ENCODE results near the gene CD247.

CD247 gene

DNA sequence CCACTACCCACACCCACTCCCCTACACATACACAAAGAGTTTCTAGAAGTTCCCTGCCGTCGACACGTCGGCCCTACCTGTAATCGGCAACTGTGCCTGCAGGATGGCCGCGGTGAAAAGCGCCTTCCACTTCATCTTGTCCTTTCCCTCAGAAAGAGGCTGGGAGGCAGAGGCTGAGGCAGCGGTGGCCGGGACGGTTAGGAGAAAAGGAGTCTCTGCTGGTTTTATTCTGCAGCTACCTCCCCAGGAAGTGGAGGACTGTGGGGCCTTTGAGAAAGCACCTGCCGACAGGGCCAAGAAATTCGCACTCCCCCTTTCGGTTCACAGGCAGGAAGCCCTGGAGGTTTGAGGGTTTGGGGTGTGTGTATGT, at the start of gene CD247:
TSS of gene CD247 (minus strand) at position 199 of the 370 bp plus-strand sequence. CDS start at position 135, 64 bp downstream.
- no peak for ATAC-seq

GRCh38 chr1:167567663-167568062, 49.3 kb upstream of the CD247 start:
- TF ChIP-seq BACH2 (CRISPR knock-in tag; IDR thresholded peaks at IDR 0.05; ENCODE audit: borderline replicate concordance) (no peak), TOX (CRISPR knock-in tag; IDR thresholded peaks at IDR 0.05; ENCODE audit: borderline replicate concordance) (no peak), SNAI2 (CRISPR knock-in tag; IDR thresholded peaks at IDR 0.05) (no peak), ISL1 (CRISPR knock-in tag; IDR thresholded peaks at IDR 0.05) (no peak), OSR1 (CRISPR knock-in tag; IDR thresholded peaks at IDR 0.05) (no peak), ZNF70 (CRISPR knock-in tag; IDR thresholded peaks at IDR 0.05) (no peak), CREB5 (CRISPR knock-in tag; IDR thresholded peaks at IDR 0.05; ENCODE audit: low read depth) (no peak)
- ATAC-seq, result no peak

More for the DNA sequence above, at the start of gene CD247:
- TF ChIP-seq ZNF8 (CRISPR knock-in tag; IDR thresholded peaks at IDR 0.05), result no peak
- no peak for TF ChIP-seq SNAI2 (CRISPR knock-in tag; IDR thresholded peaks at IDR 0.05)
- no peak for TF ChIP-seq ZFP3 (CRISPR knock-in tag; IDR thresholded peaks at IDR 0.05)
- TF ChIP-seq CSDC2 (CRISPR knock-in tag; IDR thresholded peaks at IDR 0.05), result no peak
- TF ChIP-seq TCF4 (CRISPR knock-in tag; IDR thresholded peaks at IDR 0.05; ENCODE audit: borderline replicate concordance), result no peak
- no peak for TF ChIP-seq PPARA (CRISPR knock-in tag; IDR thresholded peaks at IDR 0.05; ENCODE audit: borderline replicate concordance)
- no peak for TF ChIP-seq ESRRG (CRISPR knock-in tag; IDR thresholded peaks at IDR 0.05)
- no peak for TF ChIP-seq POU6F1 (CRISPR knock-in tag; IDR thresholded peaks at IDR 0.05; ENCODE audit: borderline replicate concordance, low read depth)
- no peak for TF ChIP-seq GLIS3 (CRISPR knock-in tag; IDR thresholded peaks at IDR 0.05)
- no peak for TF ChIP-seq RARB (CRISPR knock-in tag; IDR thresholded peaks at IDR 0.05)
- TF ChIP-seq, protein P1, sequence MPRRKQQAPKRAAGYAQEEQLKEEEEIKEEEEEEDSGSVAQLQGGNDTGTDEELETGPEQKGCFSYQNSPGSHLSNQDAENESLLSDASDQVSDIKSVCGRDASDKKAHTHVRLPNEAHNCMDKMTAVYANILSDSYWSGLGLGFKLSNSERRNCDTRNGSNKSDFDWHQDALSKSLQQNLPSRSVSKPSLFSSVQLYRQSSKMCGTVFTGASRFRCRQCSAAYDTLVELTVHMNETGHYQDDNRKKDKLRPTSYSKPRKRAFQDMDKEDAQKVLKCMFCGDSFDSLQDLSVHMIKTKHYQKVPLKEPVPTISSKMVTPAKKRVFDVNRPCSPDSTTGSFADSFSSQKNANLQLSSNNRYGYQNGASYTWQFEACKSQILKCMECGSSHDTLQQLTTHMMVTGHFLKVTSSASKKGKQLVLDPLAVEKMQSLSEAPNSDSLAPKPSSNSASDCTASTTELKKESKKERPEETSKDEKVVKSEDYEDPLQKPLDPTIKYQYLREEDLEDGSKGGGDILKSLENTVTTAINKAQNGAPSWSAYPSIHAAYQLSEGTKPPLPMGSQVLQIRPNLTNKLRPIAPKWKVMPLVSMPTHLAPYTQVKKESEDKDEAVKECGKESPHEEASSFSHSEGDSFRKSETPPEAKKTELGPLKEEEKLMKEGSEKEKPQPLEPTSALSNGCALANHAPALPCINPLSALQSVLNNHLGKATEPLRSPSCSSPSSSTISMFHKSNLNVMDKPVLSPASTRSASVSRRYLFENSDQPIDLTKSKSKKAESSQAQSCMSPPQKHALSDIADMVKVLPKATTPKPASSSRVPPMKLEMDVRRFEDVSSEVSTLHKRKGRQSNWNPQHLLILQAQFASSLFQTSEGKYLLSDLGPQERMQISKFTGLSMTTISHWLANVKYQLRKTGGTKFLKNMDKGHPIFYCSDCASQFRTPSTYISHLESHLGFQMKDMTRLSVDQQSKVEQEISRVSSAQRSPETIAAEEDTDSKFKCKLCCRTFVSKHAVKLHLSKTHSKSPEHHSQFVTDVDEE (CRISPR knock-in tag; IDR thresholded peaks at IDR 0.05), result no peak
- TF ChIP-seq ZFP30 (CRISPR knock-in tag; IDR thresholded peaks at IDR 0.05), result no peak
- no peak for TF ChIP-seq ZNF565 (CRISPR knock-in tag; conservative IDR thresholded peaks at IDR 0.05; ENCODE audit: low read depth)
- TF ChIP-seq ZC3H10 (CRISPR knock-in tag; IDR thresholded peaks at IDR 0.05), result no peak

- TF ChIP-seq SNAI2 (CRISPR knock-in tag; IDR thresholded peaks at IDR 0.05) (no peak), TCF4 (CRISPR knock-in tag; IDR thresholded peaks at IDR 0.05; ENCODE audit: borderline replicate concordance) (no peak), GLIS3 (CRISPR knock-in tag; IDR thresholded peaks at IDR 0.05) (no peak), ZNF8 (CRISPR knock-in tag; IDR thresholded peaks at IDR 0.05) (no peak), PPARA (CRISPR knock-in tag; IDR thresholded peaks at IDR 0.05; ENCODE audit: borderline replicate concordance) (no peak), ZFP3 (CRISPR knock-in tag; IDR thresholded peaks at IDR 0.05) (no peak), ISL1 (CRISPR knock-in tag; IDR thresholded peaks at IDR 0.05) (no peak), CREB5 (CRISPR knock-in tag; IDR thresholded peaks at IDR 0.05; ENCODE audit: low read depth) (no peak), POU6F1 (CRISPR knock-in tag; IDR thresholded peaks at IDR 0.05; ENCODE audit: borderline replicate concordance, low read depth) (no peak)
- TF ChIP-seq, protein P1 (CRISPR knock-in tag; IDR thresholded peaks at IDR 0.05), result no peak
- no peak for ATAC-seq
These were observed 48.4 kb upstream of the CD247 start for GRCh38 chr1:167566766-167567165.
